HG03575 (cell line): ENCODE measurements around the gene PERCC1.

Experiments
- ATAC-seq: cut with Tn5 transposase; IDR thresholded peaks from one replicate; pipeline ENCODE4 v1.9.1; 2021; ENCODE audit not compliant: unreplicated experiment, insufficient number of reproducible peaks, low FRiP score; ENCODE audit errors: extremely low read depth

The PERCC1 gene

GRCh38 chr16:1407753-1408152 is 23.1 kb upstream of the PERCC1 start:
- ATAC-seq, result no peak

- ATAC-seq, result no peak
Measured at GRCh38 chr16:1408171-1408837, 22.6 kb upstream of the PERCC1 start.

- ATAC-seq, result no peak
Measured at GRCh38 chr16:1412847-1413246, 18.0 kb upstream of the PERCC1 start.

GRCh38 chr16:1413684-1414531 is 17.0 kb upstream of the PERCC1 start:
- ATAC-seq, result no peak

GRCh38 chr16:1414532-1415260 is 16.2 kb upstream of the PERCC1 start, which contains the start of gene UNKL:
Gene UNKL (minus strand): TSS chr16:1414704. CDS start chr16:1414691, 13 bp downstream.
- ATAC-seq, result no peak

GRCh38 chr16:1416521-1416941 is 14.3 kb upstream of the PERCC1 start:
- no peak for ATAC-seq

- ATAC-seq, result no peak
Measured at GRCh38 chr16:1420111-1420539, 10.8 kb upstream of the PERCC1 start.

- no peak for ATAC-seq
Measured at GRCh38 chr16:1422076-1422475, 8.8 kb upstream of the PERCC1 start.

GRCh38 chr16:1424028-1424427 is 6.8 kb upstream of the PERCC1 start:
- no peak for ATAC-seq

- no peak for ATAC-seq
Measured at GRCh38 chr16:1425616-1426370, 5.1 kb upstream of the PERCC1 start.

- ATAC-seq, result no peak
Measured at GRCh38 chr16:1426734-1427471, 4.0 kb upstream of the PERCC1 start.

- ATAC-seq, result no peak
Measured at GRCh38 chr16:1427473-1428461, 3.1 kb upstream of the PERCC1 start.

- no peak for ATAC-seq
Measured at GRCh38 chr16:1428511-1428910, 2.4 kb upstream of the PERCC1 start.

- no peak for ATAC-seq
Measured at GRCh38 chr16:1429012-1429411, 1.9 kb upstream of the PERCC1 start.

- no peak for ATAC-seq
Measured at GRCh38 chr16:1429631-1430030, 1.2 kb upstream of the PERCC1 start.

- no peak for ATAC-seq
Measured at GRCh38 chr16:1430214-1430758, 592 bp upstream of the PERCC1 start.
